ENCODE data around the gene BLCAP. TPM values are rescaled to one million over a fixed set of nuclear protein-coding genes. Genes with fewer than 3 reads are reported as not detected.

Gene BLCAP
- total RNA-seq, 1 donor = 39.1 TPM

- no peak for TF ChIP-seq CTCF (IDR thresholded peaks at IDR 0.05; ENCODE audit: extremely low read depth, low read depth, low read length)
- peak; percentile 88 for DNase-seq (ENCODE audit: insufficient read length, low spot score, missing footprints)
- Histone ChIP-seq H3K4me3 (ENCODE audit: insufficient read depth, low read length) (no peak overlapping the region), H3K27me3 (ENCODE audit: insufficient read depth, low read length) (no peaks in the 10 kb centered on the region), H2AFZ (ENCODE audit: low read length) (no peak overlapping the region), H3K36me3 (ENCODE audit: insufficient read depth, low read length) (peaks cover 24% of the 10 kb centered on the region), H3K79me2 (ENCODE audit: insufficient read depth, low read length) (peaks cover 93% of the 10 kb centered on the region), H4K20me1 (ENCODE audit: insufficient read depth, low read length) (peaks cover 70% of the 10 kb centered on the region), H3K4me1 (ENCODE audit: insufficient read depth, low read length) (peaks cover 7% of the 10 kb centered on the region), H3K27ac (ENCODE audit: low read depth, low read length) (no peak overlapping the region), H3K4me2 (ENCODE audit: insufficient read depth, low read length) (no peak overlapping the region), H3K9me3 (ENCODE audit: low read depth, low read length) (no peaks in the 10 kb centered on the region)
Observed at GRCh38 chr20:37516811-37517750, 10.6 kb downstream of the BLCAP start.

- Histone ChIP-seq H2AFZ (ENCODE audit: low read length) (no peak overlapping the region), H3K4me2 (ENCODE audit: insufficient read depth, low read length) (no peak overlapping the region), H3K4me3 (ENCODE audit: insufficient read depth, low read length) (no peak overlapping the region), H3K36me3 (ENCODE audit: insufficient read depth, low read length) (peaks cover 24% of the 10 kb centered on the region), H4K20me1 (ENCODE audit: insufficient read depth, low read length) (peaks cover 71% of the 10 kb centered on the region), H3K9me3 (ENCODE audit: low read depth, low read length) (no peaks in the 10 kb centered on the region), H3K27ac (ENCODE audit: low read depth, low read length) (no peak overlapping the region), H3K4me1 (ENCODE audit: insufficient read depth, low read length) (peaks cover 17% of the 10 kb centered on the region), H3K27me3 (ENCODE audit: insufficient read depth, low read length) (no peaks in the 10 kb centered on the region), H3K79me2 (ENCODE audit: insufficient read depth, low read length) (peaks cover 90% of the 10 kb centered on the region)
- no peak for TF ChIP-seq CTCF (IDR thresholded peaks at IDR 0.05; ENCODE audit: extremely low read depth, low read depth, low read length)
- DNase-seq (ENCODE audit: insufficient read length, low spot score, missing footprints) = no peak
Observed at GRCh38 chr20:37515876-37516275, 11.8 kb downstream of the BLCAP start.

GRCh38 chr20:37513779-37514359 lies 13.8 kb downstream of the BLCAP start:
- Histone ChIP-seq H3K4me2 (ENCODE audit: insufficient read depth, low read length) (no peak overlapping the region), H3K27ac (ENCODE audit: low read depth, low read length) (no peak overlapping the region), H3K4me3 (ENCODE audit: insufficient read depth, low read length) (no peak overlapping the region), H3K9me3 (ENCODE audit: low read depth, low read length) (no peaks in the 10 kb centered on the region), H3K79me2 (ENCODE audit: insufficient read depth, low read length) (peaks cover 73% of the 10 kb centered on the region), H3K36me3 (ENCODE audit: insufficient read depth, low read length) (peaks cover 30% of the 10 kb centered on the region), H2AFZ (ENCODE audit: low read length) (no peak overlapping the region), H3K4me1 (ENCODE audit: insufficient read depth, low read length) (peaks cover 17% of the 10 kb centered on the region), H3K27me3 (ENCODE audit: insufficient read depth, low read length) (no peaks in the 10 kb centered on the region), H4K20me1 (ENCODE audit: insufficient read depth, low read length) (peaks cover 56% of the 10 kb centered on the region)
- no peak for TF ChIP-seq CTCF (IDR thresholded peaks at IDR 0.05; ENCODE audit: extremely low read depth, low read depth, low read length)
- DNase-seq (ENCODE audit: insufficient read length, low spot score, missing footprints) = no peak

Measured in osteoblast (primary cell).